ENCODE data around the gene ACTN1. TPM values are rescaled to one million over a fixed set of nuclear protein-coding genes. Genes with fewer than 3 reads are reported as not detected.

ACTN1 gene
- polyA plus RNA-seq, 1 experiment: 641 TPM

- DNase-seq (ENCODE audit: low read depth, low spot score): no peak
- Histone ChIP-seq H3K27me3 (ENCODE audit: control insufficient read depth, insufficient read depth, low read length) (no peaks in the 10 kb centered on the region), H3K27ac (ENCODE audit: low read depth, low read length) (peak overlapping the region; percentile 90), H3K4me3 (ENCODE audit: low read depth, low read length) (no peak overlapping the region), H3K9me3 (ENCODE audit: control insufficient read depth, insufficient read depth, low read length) (no peaks in the 10 kb centered on the region)
- CTCF ChIA-PET: interaction anchor here (0.5 to 2.0 kb wide), 6 partner anchors 11 to 205 kb away, joined by 3 to 7 read pairs (median 4); no protein-coding TSS in a partner anchor
- POLR2A ChIA-PET: interaction anchor here (0.8 to 2.2 kb wide), 6 partner anchors 9 to 35 kb away, joined by 3 to 17 read pairs (median 3); no protein-coding TSS in a partner anchor
- TF ChIP-seq CTCF (IDR thresholded peaks at IDR 0.05; ENCODE audit: low read depth, low read length): no peak
Measured at GRCh38 chr14:68942296-68943035, 36.6 kb downstream of the ACTN1 start.

- H3K27ac ChIP-seq (ENCODE audit: low read depth, low read length): peak overlapping the region; percentile 90
- no peak overlapping the region for H3K4me3 ChIP-seq (ENCODE audit: low read depth, low read length)
- DNase-seq (ENCODE audit: low read depth, low spot score): peak; percentile 61
- peak; percentile 55 for TF ChIP-seq CTCF (IDR thresholded peaks at IDR 0.05; ENCODE audit: low read depth, low read length)
- ChIA-PET CTCF (interaction anchor here (0.5 to 2.0 kb wide), 6 partner anchors 10 to 206 kb away, joined by 3 to 7 read pairs (median 4); no protein-coding TSS in a partner anchor), POLR2A (interaction anchor here (0.8 to 2.2 kb wide), 3 partner anchors 17 to 35 kb away, joined by 3 to 17 read pairs (median 3); no protein-coding TSS in a partner anchor)
- no peaks in the 10 kb centered on the region for H3K9me3 ChIP-seq (ENCODE audit: control insufficient read depth, insufficient read depth, low read length)
- H3K27me3 ChIP-seq (ENCODE audit: control insufficient read depth, insufficient read depth, low read length): no peaks in the 10 kb centered on the region
Measured at GRCh38 chr14:68941820-68942219, 37.3 kb downstream of the ACTN1 start.

- no peaks in the 10 kb centered on the region for H3K27me3 ChIP-seq (ENCODE audit: control insufficient read depth, insufficient read depth, low read length)
- H3K27ac ChIP-seq (ENCODE audit: low read depth, low read length): peak overlapping the region; percentile 90
- no peak for TF ChIP-seq CTCF (IDR thresholded peaks at IDR 0.05; ENCODE audit: low read depth, low read length)
- POLR2A ChIA-PET: interaction anchor here (0.7 to 2.2 kb wide), 8 partner anchors 10 to 42 kb away, joined by 3 to 25 read pairs (median 4); no protein-coding TSS in a partner anchor
- no peak overlapping the region for H3K4me3 ChIP-seq (ENCODE audit: low read depth, low read length)
- H3K9me3 ChIP-seq (ENCODE audit: control insufficient read depth, insufficient read depth, low read length): no peaks in the 10 kb centered on the region
- no peak for DNase-seq (ENCODE audit: low read depth, low spot score)
- CTCF ChIA-PET: interaction anchor here (1.1 to 2.2 kb wide), 3 partner anchors 28 to 163 kb away, joined by 3 to 11 read pairs (median 6); no protein-coding TSS in a partner anchor
Measured at GRCh38 chr14:68940614-68941185, 38.4 kb downstream of the ACTN1 start.

GRCh38 chr14:68939893-68940613 lies 39.0 kb downstream of the ACTN1 start:
- DNase-seq (ENCODE audit: low read depth, low spot score): peak; percentile 80
- no peak for TF ChIP-seq CTCF (IDR thresholded peaks at IDR 0.05; ENCODE audit: low read depth, low read length)
- Histone ChIP-seq H3K27me3 (ENCODE audit: control insufficient read depth, insufficient read depth, low read length) (no peaks in the 10 kb centered on the region), H3K27ac (ENCODE audit: low read depth, low read length) (peak overlapping the region; percentile 90), H3K4me3 (ENCODE audit: low read depth, low read length) (no peak overlapping the region), H3K9me3 (ENCODE audit: control insufficient read depth, insufficient read depth, low read length) (no peaks in the 10 kb centered on the region)
- ChIA-PET POLR2A (interaction anchor here (0.6 to 2.2 kb wide), 12 partner anchors 9 to 163 kb away, joined by 3 to 25 read pairs (median 4); no protein-coding TSS in a partner anchor), CTCF (interaction anchor here (0.9 to 2.2 kb wide), 5 partner anchors 14 to 164 kb away, joined by 3 to 11 read pairs (median 6); no protein-coding TSS in a partner anchor)

Measured in AG04450 (cell line).